ENCODE data around the gene UCP1.
"Not testable (repeated sequence)": the region's sequence is repeated elsewhere in the genome, so short reads cannot be mapped to it uniquely, and the experiment has no call there.

Gene UCP1

GRCh38 chr4:140533951-140534480 is 34.7 kb downstream of the UCP1 start:
- H3K27ac ChIP-seq (ENCODE audit: low read depth, low read length), result no peak overlapping the region
- no peaks in the 10 kb centered on the region for H3K4me1 ChIP-seq (ENCODE audit: control insufficient read depth, insufficient read depth, low read length)
- peaks cover 30% of the 10 kb centered on the region for H3K36me3 ChIP-seq (ENCODE audit: control insufficient read depth, insufficient read depth, low read length)

GRCh38 chr4:140529434-140529833 is 39.3 kb downstream of the UCP1 start:
- Histone ChIP-seq H3K27me3 (ENCODE audit: control insufficient read depth, insufficient read depth, low read length) (no peaks in the 10 kb centered on the region), H3K27ac (ENCODE audit: low read depth, low read length) (no peak overlapping the region), H3K4me1 (ENCODE audit: control insufficient read depth, insufficient read depth, low read length) (0 out of 2 replicates have a peak, but pooled peaks cover 3% of the 10 kb centered on the region), H3K4me3 (ENCODE audit: low read depth, low read length) (no peak overlapping the region), H3K9me3 (ENCODE audit: control insufficient read depth, insufficient read depth, low read depth, low read length) (no peaks in the 10 kb centered on the region), H3K36me3 (ENCODE audit: control insufficient read depth, insufficient read depth, low read length) (peaks cover 22% of the 10 kb centered on the region), H3K9ac (ENCODE audit: low read length) (no peak overlapping the region)

More at GRCh38 chr4:140533951-140534480, 34.7 kb downstream of the UCP1 start:
- H3K27me3 ChIP-seq (ENCODE audit: control insufficient read depth, insufficient read depth, low read length), result no peaks in the 10 kb centered on the region
- no peak overlapping the region for H3K9ac ChIP-seq (ENCODE audit: low read length)
- H3K9me3 ChIP-seq (ENCODE audit: control insufficient read depth, insufficient read depth, low read depth, low read length), result no peaks in the 10 kb centered on the region
- H3K4me3 ChIP-seq (ENCODE audit: low read depth, low read length), result no peak overlapping the region

GRCh38 chr4:140523857-140524742 is 44.7 kb downstream of the UCP1 start, which contains the start of gene ELMOD2:
ELMOD2 (plus strand) TSS chr4:140524168; CDS start chr4:140525429, 1,261 bp downstream.
- H3K4me1 ChIP-seq (ENCODE audit: control insufficient read depth, insufficient read depth, low read length), result 0 out of 2 replicates have a peak, but pooled peaks cover 3% of the 10 kb centered on the region
- H3K4me3 ChIP-seq (ENCODE audit: low read depth, low read length), result peak within 1 kb of the TSS; percentile 84
- H3K36me3 ChIP-seq (ENCODE audit: control insufficient read depth, insufficient read depth, low read length), result peaks cover 16% of the 10 kb centered on the region
- peaks cover 19% of the 10 kb centered on the region for H3K27me3 ChIP-seq (ENCODE audit: control insufficient read depth, insufficient read depth, low read length)
- H3K27ac ChIP-seq (ENCODE audit: low read depth, low read length), result peak within 1 kb of the TSS; percentile 77; the same call in 1 of the 2 replicates
- H3K9ac ChIP-seq (ENCODE audit: low read length), result peak within 1 kb of the TSS; percentile 89
- no peaks in the 10 kb centered on the region for H3K9me3 ChIP-seq (ENCODE audit: control insufficient read depth, insufficient read depth, low read depth, low read length)

GRCh38 chr4:140523370-140523856 is 45.3 kb downstream of the UCP1 start:
- H3K27me3 ChIP-seq (ENCODE audit: control insufficient read depth, insufficient read depth, low read length), result peaks cover 19% of the 10 kb centered on the region
- peak overlapping the region; percentile 84; the same call in 1 of the 2 replicates for H3K4me3 ChIP-seq (ENCODE audit: low read depth, low read length)
- H3K36me3 ChIP-seq (ENCODE audit: control insufficient read depth, insufficient read depth, low read length), result peaks cover 16% of the 10 kb centered on the region
- no peak overlapping the region for H3K27ac ChIP-seq (ENCODE audit: low read depth, low read length)
- no peak overlapping the region for H3K9ac ChIP-seq (ENCODE audit: low read length)
- no peaks in the 10 kb centered on the region for H3K9me3 ChIP-seq (ENCODE audit: control insufficient read depth, insufficient read depth, low read depth, low read length)
- H3K4me1 ChIP-seq (ENCODE audit: control insufficient read depth, insufficient read depth, low read length), result 0 out of 2 replicates have a peak, but pooled peaks cover 3% of the 10 kb centered on the region

GRCh38 chr4:140515423-140515822 is 53.3 kb downstream of the UCP1 start:
- Histone ChIP-seq H3K9me3 (ENCODE audit: control insufficient read depth, insufficient read depth, low read depth, low read length) (no peaks in the 10 kb centered on the region), H3K4me3 (ENCODE audit: low read depth, low read length) (no peak overlapping the region), H3K27ac (ENCODE audit: low read depth, low read length) (no peak overlapping the region), H3K27me3 (ENCODE audit: control insufficient read depth, insufficient read depth, low read length) (no peaks in the 10 kb centered on the region), H3K4me1 (ENCODE audit: control insufficient read depth, insufficient read depth, low read length) (peaks cover 4% of the 10 kb centered on the region; the same call in 1 of the 2 replicates), H3K9ac (ENCODE audit: low read length) (no peak overlapping the region), H3K36me3 (ENCODE audit: control insufficient read depth, insufficient read depth, low read length) (no peaks in the 10 kb centered on the region)

- not testable (repeated sequence) for H3K27ac ChIP-seq (ENCODE audit: low read depth, low read length); H3K4me3 ChIP-seq (ENCODE audit: low read depth, low read length); H3K4me1 ChIP-seq (ENCODE audit: control insufficient read depth, insufficient read depth, low read length); H3K36me3 ChIP-seq (ENCODE audit: control insufficient read depth, insufficient read depth, low read length); H3K9me3 ChIP-seq (ENCODE audit: control insufficient read depth, insufficient read depth, low read depth, low read length); H3K27me3 ChIP-seq (ENCODE audit: control insufficient read depth, insufficient read depth, low read length); H3K9ac ChIP-seq (ENCODE audit: low read length)
These were observed 55.0 kb downstream of the UCP1 start for GRCh38 chr4:140513765-140514164.
